ENCODE results near the gene MRE11.

- no peak for TF ChIP-seq CTCF (IDR thresholded peaks at IDR 0.05)
- no peak for TF ChIP-seq POLR2A (IDR thresholded peaks at IDR 0.05)
These were observed 13.8 kb upstream of the MRE11 start for GRCh38 chr11:94507485-94507884.
